ENCODE results near the gene CCDC92B.
A peak's percentile ranks its signal among the peaks of the same experiment; 100 is the strongest.
"Not testable (repeated sequence)": the region's sequence is repeated elsewhere in the genome, so short reads cannot be mapped to it uniquely, and the experiment has no call there.

The CCDC92B gene

DNA sequence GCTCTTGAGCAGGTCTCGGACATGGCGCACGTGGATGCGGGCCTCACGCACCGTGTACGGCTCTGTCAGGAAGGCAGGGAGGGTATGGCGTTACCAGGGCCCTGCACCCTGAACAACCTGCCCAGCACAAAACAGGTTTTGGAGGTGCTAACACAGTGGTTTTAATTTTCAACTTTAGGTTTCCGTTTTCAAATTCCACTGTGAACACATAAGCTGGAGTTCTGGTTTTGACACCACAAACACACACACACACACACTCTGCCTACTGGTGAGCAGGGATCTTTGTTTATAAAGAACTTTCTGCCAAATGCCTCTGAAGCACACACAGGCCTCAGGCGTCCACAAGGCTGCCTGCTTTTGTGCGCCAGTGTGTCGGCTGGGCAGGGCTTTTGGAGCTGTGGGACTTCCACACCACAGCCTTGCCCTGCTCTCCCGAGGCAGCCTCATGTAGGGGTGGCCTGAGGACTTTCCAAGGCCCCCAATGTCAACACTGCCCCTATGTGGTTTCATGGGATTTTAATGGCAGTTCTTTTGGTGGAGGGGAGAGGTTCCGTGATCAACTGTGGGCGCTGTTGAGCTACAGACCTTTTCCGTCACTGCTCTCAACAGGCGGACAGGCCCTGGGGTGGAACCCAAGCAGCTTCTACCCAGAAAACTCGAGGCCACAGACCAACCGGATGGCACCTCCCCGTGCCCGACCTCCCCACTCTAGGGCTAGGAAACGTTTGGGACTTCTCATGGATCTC, 47.3 kb downstream of the CCDC92B start:
- no peak for DNase-seq

DNA sequence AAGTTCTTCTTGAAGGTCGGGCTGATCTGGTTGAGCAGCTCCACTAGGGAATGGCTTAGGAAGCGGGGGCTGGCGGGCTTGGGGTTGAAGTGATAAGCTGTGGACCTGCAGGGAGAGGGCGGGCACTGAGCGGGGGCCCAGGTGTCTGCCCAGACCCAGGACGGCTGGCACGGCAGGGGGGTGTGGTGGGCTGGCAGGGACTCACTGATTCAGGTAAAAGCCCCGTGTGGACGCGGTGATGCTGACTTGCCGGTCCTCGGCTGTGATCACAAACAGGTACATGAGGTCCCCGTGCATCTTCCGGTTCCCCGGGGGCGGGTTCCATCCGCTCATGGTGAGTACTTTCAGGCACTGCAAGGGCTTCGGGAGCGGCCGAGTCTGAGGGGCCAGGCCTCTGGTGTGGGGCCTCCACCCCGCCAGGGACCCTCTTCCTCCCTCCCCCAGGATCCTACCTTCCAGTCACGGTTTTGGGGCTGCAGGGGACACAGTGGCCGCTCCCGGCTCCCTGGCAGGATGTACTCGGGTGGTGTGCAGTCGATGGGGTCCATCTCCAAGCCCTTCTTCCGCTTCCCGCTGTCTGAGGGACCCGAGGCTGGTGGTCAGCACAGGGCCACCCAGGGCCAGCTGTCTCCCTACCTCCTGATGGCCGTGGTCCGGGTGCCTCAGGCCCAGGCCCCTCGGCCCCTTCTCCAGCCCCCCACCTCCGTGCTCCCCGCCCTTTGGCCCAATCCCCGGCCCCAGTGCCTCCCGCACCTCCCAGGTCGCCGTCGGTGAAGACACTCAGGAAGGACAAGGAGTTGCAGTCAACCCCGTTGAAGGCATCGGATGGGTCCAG, 48.1 kb downstream of the CCDC92B start:
- DNase-seq = no peak

DNA sequence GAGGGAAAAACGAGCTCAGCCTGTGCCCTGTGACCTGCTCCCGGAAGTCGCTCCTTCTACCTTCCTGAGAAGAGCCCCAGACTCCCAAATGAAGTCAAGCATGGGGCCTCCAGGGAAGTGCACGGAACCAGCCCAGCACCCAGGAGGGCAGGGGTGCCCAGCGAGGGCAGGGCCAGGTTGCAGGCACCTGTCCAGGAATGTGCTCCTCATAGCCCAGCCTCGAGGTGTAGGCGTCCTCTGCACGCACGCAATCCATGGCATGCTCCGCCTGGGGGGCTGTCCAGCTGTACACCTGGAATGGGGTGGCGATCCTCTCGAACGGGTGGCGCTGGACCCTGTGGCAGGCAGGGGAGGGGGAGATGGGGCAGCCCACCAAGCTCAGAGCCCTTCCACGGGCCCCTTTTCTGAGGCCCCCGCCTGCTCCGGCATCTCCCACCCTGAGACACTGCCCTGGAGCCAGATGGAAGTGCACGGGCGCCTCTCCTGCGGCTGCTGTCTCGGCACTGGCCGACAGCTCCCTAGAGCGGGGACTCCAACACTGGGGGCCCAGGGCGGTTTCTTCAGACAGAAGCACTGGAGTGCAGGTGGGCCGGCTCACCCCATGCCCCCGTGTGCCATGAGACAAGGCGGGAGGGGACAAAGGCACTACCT, 48.8 kb downstream of the CCDC92B start:
- no peak for DNase-seq

DNA sequence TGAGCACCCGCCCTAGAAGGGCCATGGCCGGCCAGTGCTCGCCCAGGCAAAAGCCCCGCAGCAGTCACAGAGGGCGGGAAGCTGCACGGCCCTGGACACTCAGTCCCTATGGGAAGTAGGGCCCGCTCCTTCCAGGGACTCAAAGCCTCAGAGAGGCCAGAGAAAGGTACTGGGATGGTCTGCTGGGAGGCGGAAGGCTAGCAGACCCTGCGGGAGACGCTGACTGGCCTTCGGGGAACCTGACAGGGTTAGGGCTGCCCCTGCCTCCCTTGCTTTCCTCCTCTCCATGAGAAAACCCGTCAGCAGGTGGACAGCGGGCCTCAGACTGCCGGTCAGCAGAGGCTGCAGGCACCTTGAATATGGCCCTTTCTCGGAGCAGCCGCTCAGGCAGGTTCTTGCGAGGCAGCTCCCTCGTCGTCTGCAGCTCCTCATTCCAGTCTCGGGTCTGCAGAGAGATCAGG, 49.4 kb downstream of the CCDC92B start:
- no peak for DNase-seq

DNA sequence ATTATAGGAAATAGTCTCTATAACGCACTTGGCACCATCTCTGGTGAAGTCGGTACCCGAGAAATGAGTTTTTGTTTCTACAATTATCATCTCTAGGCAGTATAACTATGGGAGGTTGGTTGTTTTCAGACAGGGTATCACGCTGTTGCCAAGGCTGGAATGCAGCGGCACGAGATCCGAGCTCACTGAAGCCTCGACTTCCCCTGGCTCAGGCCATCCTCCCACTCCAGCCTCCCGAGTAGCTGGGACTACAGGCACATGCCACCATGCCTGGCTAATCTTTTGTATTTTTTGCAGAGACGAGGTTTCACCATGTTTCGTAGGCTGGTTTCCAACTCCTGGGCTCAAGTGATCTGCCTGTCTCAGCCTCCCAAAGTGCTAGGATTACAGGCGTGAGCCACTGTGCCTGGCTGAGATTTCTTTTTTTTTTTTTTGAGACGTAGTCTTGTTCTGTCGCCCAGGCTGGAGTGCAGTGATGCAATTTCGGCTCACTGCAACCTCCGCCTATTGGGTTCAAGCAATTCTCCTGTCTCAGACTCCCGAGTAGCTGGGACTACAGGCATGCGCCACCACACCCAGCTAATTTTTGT, 50.1 kb downstream of the CCDC92B start:
- DNase-seq = not testable (repeated sequence)

DNA sequence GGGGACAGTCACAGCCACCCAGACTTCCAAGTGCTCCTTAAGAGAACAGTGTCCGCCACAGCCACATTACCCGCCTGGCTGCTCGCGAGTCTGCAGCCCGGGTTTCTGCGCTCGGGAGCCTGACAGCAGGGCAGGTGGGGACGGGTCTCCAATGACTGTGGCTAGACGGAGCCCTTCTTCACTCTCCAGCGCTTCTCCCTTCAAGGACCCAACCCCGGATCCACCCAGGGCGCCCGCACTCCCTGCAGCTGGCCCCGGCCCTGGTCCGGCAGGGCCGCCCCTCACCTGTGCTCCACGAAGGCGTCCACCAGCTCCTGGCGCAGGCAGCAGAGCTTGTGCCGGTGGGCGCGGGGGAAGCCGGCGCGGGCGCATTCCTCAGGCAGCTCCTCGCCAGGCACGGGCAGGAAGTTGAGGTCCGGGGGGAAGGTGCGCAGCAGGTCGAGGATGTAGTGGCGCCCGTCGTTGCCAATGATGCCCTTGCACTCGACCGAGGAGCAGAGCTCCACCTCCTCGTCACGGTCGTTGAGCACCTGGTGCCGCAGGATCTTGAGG, 51.8 kb downstream of the CCDC92B start:
- DNase-seq = no peak

DNA sequence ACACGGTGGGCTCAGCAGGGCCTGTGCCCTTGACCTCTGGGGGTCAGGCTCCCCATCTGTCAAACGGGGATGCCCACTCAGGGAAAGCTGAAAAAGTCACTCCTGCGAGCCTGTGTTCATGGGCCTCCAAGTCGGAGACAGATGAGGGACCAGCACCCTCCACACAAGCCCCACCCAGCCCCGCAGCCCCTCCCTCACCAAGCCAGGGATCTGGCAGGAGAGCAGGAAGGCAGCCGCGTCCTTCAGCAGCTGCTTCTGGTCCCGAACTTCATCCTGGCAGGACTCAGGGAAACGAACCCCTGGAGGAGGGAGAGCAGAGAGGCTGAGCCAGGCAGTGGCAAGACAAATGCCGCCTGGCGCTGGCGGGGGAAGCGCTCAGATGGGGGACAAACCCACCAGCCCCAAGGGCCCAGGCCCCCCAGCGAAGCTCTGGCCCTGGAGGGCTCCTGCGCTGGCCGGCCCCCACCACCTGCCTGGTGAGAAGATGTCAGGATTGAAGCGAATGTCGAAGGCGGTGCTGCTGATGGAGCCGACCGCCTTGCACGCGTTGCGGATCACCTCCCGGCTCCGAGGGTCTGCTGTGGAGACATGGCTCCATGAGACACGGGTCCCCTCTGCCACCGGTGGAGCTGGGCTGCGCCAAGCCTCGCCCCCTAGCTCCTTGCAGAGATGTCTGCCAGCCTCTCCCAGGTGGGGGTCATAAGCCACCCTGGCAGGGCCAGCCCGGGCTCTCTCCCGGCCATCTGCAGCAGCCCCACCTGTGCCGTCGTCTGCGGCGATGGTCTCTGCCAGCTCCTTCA, 53.3 kb downstream of the CCDC92B start:
- DNase-seq = no peak

DNA sequence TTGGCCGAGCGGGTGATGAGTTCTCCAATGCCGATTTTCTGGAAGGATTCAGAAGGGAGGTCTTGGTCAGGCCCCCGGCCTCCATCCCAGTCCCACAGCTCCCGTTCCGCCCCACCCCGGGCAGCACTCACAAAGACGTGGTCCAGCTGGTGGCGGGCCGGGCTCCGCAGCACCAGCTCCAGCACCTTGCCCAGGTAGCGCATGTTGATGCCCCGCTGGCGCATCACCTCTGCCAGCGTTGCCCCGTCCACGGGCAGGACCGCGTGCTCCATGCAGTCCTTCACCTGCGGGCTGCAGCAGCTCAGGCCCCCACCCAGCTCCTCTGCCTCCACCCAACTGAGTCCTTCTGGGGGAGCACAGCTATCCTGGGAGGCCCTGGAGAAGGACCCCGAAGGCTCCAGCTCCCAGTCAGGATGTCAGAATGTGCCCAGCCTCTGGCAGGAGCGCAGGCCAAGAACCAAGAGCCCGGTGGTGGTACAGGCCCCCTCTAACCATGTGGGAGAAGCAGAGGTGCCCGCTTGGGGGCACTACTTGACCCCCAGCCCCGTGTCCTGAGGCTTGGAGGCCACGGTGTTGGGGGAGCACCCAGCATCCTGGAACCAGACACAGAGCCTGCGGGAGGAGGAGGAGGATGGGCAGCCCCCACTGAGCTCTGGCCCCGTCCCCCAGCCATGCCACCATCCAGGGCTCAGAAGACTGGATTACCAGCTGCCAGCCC, 54.0 kb downstream of the CCDC92B start:
- no peak for DNase-seq

DNA sequence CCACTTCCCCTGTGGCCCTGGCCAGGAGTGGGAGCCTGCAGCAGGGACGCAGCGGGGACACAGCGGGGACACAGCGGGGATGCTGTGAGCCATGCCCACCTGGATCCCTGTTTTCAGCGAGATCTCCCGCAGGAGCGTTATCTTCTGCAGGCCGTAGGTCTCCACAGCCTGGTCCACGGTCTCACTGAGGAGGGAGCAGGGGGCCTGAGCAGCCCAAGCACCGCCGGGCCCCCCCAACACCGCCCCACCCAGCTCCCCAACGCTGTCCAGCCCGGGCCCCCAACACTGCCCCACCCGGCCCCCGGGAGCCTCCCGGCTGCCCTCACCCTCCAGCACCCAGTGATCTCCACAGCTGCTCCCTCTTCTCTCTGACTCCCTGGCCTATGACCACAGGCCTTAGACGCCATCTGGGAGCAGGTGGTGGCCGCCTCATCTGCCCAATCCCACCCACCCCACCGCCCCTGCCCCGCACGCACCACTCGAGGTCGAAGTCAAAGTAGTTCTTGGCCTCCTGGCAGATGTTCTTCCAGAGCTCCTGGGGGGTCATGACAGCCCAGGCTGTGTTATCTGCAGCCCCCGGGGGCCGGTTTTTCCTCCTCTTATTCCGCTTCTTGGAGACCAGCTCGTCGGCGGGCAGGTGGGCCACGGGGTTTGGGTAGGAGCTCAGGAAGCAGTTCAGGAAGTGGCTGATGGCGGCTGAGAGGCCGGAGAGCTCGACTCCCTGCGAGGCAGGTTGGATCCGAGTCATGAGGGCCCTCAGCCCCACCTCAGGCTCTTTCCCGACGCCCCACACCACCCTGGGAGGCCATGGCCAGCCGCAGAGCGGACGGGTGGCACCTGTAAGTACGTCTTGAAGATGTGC, 54.8 kb downstream of the CCDC92B start:
- no peak for DNase-seq

DNA sequence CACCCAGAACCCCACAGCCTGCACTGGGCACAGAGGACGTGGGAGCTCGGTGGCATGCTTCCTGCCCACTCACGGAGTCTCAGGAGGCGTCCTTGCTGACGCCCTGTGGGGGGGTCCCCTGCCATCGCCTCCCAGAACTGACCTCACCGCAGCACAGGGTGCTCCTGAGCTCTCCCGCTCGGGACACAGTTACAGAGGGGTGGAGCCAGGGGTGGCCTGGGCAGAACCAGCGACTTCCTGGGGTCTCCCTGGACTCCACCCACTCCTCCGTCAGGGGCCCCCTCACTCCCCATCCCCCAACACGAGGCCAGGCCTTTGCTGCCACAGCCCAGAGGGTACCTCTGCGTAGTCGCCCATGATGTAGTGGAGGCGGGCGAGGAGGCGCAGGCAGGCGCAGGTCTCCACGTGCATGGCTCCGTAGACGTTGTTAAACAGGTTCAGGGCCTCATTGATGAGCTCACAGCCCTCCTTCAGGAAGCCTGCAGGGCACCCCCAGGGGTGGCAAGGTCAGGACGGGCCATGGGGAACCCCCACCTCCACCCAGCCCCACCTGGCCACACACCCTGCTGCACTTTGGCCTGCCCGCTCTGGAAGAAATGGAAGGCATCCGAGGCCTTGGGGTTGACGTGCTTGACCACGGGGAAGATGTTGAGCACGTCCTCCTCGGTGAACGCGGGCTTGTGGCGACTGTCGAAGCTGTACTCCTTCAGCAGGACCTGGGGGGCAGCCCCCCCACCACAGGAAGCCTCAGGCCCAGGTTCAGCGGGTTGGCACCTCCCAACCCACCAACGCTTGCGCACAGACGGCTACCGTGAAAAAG, 55.7 kb downstream of the CCDC92B start:
- DNase-seq = no peak

DNA sequence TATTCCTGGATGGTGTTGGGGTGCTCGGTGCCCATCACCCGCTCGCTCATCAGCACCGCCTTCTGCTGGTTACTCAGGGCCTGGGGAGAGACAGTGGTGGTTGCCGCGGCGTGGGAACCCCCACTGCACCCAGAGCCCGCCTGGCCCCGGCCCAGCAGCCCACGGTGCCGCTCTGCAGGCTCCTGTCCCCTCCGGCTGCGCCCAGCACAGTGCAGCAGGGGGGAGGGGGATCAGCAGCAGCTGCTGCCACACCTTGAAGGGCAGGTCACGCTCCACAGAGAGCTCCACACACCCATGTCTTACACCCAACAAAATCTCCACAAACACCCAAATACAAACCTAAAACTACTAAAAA, 56.7 kb downstream of the CCDC92B start:
- no peak for DNase-seq

DNA sequence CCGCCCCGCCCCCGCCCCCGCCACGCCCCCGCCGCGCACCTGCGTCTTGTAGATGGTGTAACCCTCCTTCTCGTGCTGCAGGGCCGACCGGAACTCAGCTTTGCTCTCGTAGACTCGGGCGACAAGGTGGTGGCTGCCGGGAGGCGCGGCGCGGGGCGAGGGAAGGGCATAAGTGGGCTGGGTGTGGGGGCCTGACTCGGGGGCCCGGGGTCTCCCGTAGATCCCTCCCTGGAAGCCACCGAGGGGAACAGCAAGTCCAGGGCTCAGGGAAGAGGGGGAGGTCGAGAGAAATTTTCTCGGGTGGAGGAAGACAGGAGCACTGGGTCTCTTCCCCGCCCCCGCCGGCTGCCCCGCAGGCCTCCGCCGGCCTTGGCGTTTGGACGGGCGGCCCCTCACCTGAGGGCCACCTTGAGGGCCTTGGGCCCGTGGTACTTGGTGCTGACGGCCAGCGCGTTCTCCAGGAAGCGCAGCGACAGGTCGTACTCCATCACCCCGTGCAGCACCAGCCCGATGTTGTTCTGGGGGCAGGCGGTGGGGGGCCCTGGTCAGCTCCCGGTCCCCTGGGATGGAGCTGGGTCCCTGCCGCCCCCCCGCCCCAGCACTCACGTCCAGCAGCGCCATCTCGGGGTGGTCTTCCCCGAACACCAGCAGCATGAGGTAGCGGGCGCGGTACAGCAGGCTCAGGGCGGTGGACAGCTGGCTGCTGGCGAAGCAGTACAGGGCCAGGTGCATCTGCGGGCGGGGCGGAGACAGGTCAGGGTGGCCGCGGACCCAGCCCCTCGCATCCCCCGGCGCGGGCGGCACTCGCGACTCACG, 57.3 kb downstream of the CCDC92B start:
- DNase-seq = no peak

DNA sequence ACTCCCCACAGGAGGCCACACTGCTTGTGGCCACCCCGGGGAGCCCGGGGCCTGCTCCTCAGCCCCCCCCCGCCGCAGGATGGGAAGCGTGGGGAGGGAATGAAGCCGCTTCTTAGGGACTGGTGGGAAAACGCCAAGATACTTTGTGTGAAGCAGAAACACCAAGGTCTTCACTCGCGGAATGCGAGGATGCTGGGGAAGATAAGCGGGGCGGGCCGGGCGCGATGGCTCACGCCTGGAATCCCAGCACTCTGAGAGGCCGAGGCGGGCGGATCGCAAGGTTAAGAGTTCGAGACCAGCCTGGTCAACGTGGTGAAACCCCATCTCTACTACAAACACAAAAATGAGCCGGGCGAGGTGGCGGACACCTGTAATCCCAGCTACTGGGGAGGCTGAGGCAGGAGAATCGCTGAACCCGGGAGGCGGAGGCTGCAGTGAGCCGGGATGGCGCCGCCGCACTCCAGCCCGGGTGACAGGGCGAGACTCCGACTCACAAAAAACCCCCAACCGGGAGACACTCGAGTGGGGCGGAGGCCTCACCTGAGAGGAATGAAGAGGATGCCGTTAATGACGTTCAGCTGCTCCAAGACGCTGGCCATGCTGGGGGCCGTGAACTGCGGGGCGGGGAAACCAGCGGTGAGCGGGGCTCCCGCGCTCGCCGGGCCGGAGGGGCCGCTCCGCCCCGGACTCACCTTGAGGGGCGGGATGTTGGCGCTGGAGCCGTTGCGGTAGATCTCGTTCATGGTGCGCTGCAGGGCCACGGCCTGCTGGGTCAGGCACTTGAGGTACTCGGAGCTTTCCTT, 58.2 kb downstream of the CCDC92B start:
- no peak for DNase-seq

DNA sequence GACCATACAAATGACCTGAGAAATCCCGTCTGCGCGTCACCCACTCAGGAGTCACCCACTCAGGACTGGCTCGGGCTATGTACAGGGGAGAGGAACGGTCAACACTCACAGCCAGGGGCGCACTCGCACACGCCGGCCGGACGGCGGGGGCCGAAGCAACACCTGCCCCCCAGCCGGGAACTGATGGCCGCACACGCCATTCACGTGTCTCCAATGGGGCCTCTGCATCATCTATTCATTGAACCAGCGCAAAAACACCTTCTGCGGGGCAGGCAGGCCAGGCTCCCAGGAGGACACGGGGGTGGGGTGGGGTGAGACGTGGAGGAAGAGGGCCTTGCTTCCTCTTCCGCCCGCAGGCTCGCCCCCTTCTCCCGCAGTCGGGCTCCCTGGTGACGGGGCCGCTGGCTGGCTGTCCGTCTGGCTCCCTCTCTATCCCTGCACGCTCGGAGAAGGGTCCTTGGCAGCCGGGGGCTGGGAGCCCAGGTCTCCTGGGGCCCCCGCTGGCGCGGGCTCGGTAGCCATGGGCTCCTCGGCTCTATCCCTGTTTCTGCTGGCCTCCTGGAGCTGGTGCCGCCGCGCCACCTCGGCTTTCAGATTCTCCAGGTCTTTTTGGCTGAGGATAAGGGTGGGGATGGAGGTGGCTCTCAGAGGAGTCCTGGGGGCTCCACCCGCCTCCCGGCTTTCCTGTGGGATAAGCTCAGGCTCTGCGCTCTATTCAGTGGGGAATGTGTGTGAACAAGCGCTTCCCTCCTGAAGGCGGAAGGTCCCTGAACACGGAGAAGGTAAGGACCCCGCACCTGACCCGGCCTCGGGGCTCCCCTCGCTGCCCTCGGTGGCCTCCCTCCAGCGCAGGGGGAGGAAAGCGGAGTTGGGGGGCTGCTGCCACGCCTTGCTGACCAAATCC, 59.0 kb downstream of the CCDC92B start:
- no peak for DNase-seq

DNA sequence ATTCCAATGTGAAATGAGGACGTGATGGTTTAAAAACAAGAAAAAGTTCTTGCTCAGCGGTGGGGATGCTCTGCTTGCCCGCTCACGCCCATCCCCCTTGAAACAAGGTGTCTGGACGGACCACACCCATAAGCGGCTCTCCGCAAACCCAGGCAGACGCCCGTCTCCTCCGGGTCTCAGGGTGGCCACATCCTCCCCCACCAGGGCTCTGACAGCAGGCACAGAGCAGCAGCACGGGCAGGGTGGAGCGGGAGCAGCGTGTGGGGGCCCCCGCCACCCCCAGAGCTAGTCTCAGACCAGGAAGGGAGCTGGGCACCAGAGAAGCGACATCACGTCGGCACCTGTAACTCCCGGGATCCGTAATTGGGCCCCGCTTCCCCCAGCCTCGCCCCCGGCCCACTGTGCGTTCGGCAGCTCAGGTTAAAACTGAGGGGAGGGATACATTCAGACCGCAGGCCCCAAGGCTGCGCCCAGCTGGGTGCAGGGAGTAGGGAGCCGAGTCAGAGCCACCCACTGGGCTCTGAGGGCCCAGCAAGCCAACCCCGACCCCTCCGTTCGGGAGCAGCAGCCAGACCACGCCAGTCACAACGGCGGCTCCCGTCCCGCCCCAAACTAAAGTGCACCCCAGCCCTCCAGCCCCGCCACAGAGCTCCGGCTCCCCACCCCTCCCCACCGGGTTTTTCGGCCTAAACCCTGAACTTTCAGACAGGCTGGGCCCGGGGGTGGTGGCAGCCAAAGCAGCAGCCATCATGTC, 59.9 kb downstream of the CCDC92B start:
- peak in 1 of 5 donors; percentile 22 for DNase-seq
